Neural crest cell (in vitro differentiated cells): Measurements from ENCODE around the gene BIN1. TPM values are rescaled to one million over a fixed set of nuclear protein-coding genes. Genes with fewer than 3 reads are reported as not detected.

Source experiments
- DNase-seq: peaks from one replicate; pipeline ENCODE4 v3.0.0; 2021; ENCODE audit warnings: low read depth, mixed read lengths, low spot score
- H3K27ac Mint-ChIP-seq: one replicate; pipeline ENCODE4 v1.8.0; 2021; ENCODE audit warnings: mild to moderate bottlenecking, mixed read lengths; ENCODE audit not compliant: unreplicated experiment
- H3K27me3 Mint-ChIP-seq: 2 replicates; pipeline ENCODE4 v1.8.0; 2021; ENCODE audit warnings: low read depth, mild to moderate bottlenecking, mixed read lengths
- H3K36me3 Mint-ChIP-seq: 2 replicates; pipeline ENCODE4 v1.8.0; 2021; ENCODE audit warnings: low read depth, mild to moderate bottlenecking, mixed read lengths
- H3K4me1 Mint-ChIP-seq: 2 replicates; pipeline ENCODE4 v1.8.0; 2021; ENCODE audit warnings: mixed read lengths
- H3K4me3 Mint-ChIP-seq: one replicate; pipeline ENCODE4 v1.8.0; 2021; ENCODE audit warnings: mild to moderate bottlenecking, mixed read lengths
- H3K9me3 Mint-ChIP-seq: 2 replicates; pipeline ENCODE4 v1.8.0; 2021; ENCODE audit warnings: mixed read lengths
- total RNA-seq: library from RNA; stranded (reverse); gene quantifications from 2 replicates; pipeline ENCODE4 v1.2.1, GENCODE V29; 2021
- TF ChIP-seq, protein P1 (sequence below): fragments of 200-600 bp; sonication (generic); conservative IDR thresholded peaks from 2 replicates; pipeline ENCODE4 v1.5.0; 2021; ENCODE audit warnings: antibody characterized with exemption, mild to moderate bottlenecking

The BIN1 gene
- total RNA-seq, 1 donor from 2014 or later, result 67.7 TPM

DNA sequence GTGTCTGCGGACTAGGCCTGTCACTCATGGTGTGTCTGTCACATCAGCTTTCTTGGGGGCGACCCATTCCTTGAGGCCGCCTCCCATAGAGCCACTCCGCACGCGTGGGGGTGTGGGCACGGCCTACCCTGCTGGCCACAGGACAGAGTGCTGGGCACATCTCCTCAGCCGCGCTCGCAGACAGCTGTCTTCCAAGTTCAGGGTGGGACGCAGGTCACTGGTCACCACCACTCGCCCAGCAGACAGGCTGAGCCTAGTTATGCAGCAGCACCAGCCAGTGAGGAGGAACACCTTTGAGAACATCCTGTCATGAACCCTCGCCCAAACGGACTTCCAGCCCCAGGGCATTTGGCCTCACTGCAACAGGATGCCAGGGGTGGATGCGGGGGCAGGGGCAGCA, 30.8 kb upstream of the BIN1 start:
- Mint-ChIP-seq H3K4me3 (no peak overlapping the region), H3K9me3 (no peaks in the 10 kb centered on the region), H3K4me1 (peaks cover 5% of the 10 kb centered on the region), H3K36me3 (no peaks in the 10 kb centered on the region), H3K27me3 (no peaks in the 10 kb centered on the region), H3K27ac (no peak overlapping the region)
- DNase-seq, result no peak
- TF ChIP-seq, protein P1, sequence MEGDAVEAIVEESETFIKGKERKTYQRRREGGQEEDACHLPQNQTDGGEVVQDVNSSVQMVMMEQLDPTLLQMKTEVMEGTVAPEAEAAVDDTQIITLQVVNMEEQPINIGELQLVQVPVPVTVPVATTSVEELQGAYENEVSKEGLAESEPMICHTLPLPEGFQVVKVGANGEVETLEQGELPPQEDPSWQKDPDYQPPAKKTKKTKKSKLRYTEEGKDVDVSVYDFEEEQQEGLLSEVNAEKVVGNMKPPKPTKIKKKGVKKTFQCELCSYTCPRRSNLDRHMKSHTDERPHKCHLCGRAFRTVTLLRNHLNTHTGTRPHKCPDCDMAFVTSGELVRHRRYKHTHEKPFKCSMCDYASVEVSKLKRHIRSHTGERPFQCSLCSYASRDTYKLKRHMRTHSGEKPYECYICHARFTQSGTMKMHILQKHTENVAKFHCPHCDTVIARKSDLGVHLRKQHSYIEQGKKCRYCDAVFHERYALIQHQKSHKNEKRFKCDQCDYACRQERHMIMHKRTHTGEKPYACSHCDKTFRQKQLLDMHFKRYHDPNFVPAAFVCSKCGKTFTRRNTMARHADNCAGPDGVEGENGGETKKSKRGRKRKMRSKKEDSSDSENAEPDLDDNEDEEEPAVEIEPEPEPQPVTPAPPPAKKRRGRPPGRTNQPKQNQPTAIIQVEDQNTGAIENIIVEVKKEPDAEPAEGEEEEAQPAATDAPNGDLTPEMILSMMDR, result no peak

DNA sequence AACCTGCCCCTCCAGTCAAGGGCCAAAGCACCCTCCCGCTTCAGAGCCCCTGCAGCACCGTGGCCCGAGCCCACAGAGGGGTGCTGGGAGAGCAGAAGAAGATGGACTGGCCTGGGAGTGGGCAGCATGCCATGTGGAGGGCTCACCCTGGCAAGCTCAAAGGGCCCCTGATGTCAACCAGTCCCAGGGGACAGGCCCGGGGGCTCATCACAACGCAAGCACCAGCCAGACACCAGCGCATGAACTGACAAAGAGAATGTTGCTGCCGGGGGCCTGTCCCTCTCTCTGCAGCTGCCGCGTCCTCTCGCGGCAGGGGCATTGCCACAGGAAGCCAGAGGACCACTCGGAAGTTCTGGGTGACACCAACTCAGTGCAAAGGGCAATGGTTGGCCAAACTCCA, 30.3 kb upstream of the BIN1 start:
- DNase-seq, result no peak
- no peaks in the 10 kb centered on the region for H3K9me3 Mint-ChIP-seq
- no peaks in the 10 kb centered on the region for H3K27me3 Mint-ChIP-seq
- H3K36me3 Mint-ChIP-seq, result no peaks in the 10 kb centered on the region
- H3K4me1 Mint-ChIP-seq, result peaks cover under 1% of the 10 kb centered on the region
- no peak overlapping the region for H3K27ac Mint-ChIP-seq
- TF ChIP-seq, protein P1, result no peak
- no peak overlapping the region for H3K4me3 Mint-ChIP-seq

DNA sequence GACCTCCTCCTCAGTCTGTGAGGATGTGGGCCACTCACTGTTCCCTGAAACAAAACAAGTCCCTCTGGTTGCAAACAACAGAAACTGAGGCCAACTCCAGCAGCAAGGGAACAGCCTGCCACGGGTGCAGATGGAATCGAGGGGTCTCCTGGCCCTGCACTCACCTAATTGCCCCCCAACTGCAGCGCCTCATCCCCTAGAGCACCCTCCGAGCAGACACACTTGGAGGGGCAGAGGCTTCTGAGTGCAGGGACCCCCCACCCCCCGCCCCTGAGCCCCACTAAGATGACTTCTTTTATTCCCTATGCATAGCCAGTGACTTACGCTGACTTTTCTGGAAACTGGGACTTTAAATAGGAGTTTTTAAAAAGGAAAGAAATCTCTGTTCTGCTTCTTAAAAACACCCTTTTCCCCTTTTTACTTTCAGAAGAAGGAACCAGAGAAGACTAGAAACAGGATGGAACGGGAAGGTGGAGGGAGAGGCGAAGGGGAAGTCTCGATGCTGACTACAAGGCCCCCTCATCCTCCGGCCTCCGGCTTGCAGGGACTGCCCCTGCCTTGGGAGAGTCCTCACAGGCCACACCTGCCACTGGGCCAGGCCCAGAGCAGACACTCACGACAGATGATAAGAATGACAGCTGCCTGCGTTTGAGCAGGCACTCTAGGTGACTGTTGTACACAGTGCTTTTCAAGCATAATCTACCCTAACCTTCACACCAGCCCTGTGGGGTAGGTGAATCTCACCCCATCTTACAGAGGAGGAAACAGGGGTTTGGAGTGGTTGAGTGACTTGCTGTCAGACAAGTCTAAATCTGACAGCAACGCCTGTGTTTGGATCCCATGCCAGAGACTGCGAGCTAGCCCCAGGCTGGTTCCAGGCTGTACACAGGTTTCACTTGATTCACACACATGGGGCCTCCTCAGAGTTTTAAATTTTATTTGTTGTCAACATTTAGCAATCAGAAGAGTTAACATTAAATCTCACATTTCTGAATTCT, 28.2 kb upstream of the BIN1 start:
- Mint-ChIP-seq H3K4me1 (no peaks in the 10 kb centered on the region), H3K27me3 (no peaks in the 10 kb centered on the region), H3K4me3 (no peak overlapping the region), H3K36me3 (no peaks in the 10 kb centered on the region), H3K9me3 (peaks cover 4% of the 10 kb centered on the region), H3K27ac (no peak overlapping the region)
- no peak for DNase-seq
- TF ChIP-seq, protein P1, result no peak

DNA sequence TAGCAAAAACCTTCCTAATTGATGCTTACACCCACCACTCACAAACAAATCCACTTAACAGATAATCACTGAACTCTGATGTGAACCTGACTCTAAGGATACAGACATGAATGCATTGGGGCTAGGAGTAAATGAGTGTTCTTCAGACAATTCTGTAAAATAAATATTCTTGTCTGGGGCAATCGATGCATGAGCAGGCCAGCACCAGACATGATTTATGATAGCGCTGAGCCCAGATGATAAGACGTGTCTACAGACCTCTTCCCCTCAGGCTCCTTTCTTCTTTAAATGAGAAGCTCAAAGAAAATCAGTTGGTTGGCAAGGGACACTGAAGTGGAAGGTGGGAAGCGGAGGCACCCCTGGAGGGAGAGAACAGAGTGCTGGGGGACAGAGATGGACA, 27.3 kb upstream of the BIN1 start:
- Mint-ChIP-seq H3K36me3 (no peaks in the 10 kb centered on the region), H3K9me3 (peaks cover 4% of the 10 kb centered on the region), H3K4me1 (no peaks in the 10 kb centered on the region), H3K4me3 (no peak overlapping the region), H3K27me3 (no peaks in the 10 kb centered on the region), H3K27ac (no peak overlapping the region)
- TF ChIP-seq, protein P1, result no peak
- no peak for DNase-seq

DNA sequence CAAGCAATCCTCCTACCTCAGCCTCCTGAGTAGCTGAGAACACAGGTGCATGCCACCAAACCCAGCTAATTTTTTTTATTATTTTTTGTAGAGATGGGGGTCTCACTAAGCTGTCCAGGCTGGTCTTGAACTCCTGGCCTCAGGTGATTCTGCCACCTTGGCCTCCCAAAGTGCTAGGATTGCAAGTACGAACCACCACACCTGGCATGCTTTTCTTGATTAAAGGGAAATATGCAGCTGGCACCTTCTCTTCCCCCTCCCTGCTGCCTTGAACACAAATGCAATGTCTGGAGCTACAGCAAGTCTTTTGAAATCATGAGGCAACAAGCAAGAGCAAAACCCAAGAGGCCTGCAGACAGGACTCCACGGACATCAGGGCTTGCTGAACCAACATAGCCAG, 26.8 kb upstream of the BIN1 start:
- peaks cover 4% of the 10 kb centered on the region for H3K9me3 Mint-ChIP-seq
- H3K27me3 Mint-ChIP-seq, result no peaks in the 10 kb centered on the region
- no peaks in the 10 kb centered on the region for H3K4me1 Mint-ChIP-seq
- TF ChIP-seq, protein P1, result no peak
- DNase-seq, result no peak
- no peak overlapping the region for H3K4me3 Mint-ChIP-seq
- H3K27ac Mint-ChIP-seq, result no peak overlapping the region
- no peaks in the 10 kb centered on the region for H3K36me3 Mint-ChIP-seq
